ENCODE measurements around the gene RIN2.
"Not testable (repeated sequence)": the region's sequence is repeated elsewhere in the genome, so short reads cannot be mapped to it uniquely, and the experiment has no call there.

Gene RIN2

GRCh38 chr20:19750907-19751636 is 7.0 kb upstream of the RIN2 start:
- TF ChIP-seq CTCF (IDR thresholded peaks at IDR 0.05; ENCODE audit: low read depth, low read length) = no peak
- DNase-seq (ENCODE audit: low read depth in 2 of 2) = no peak
- no peak overlapping the region for H3K4me3 ChIP-seq (replicated peaks in 1 of 2; ENCODE audit: low read depth in 2 of 2, low read length in 2 of 2)

- H3K4me3 ChIP-seq (replicated peaks in 1 of 2; ENCODE audit: low read depth in 2 of 2, low read length in 2 of 2); DNase-seq (ENCODE audit: low read depth in 2 of 2): not testable (repeated sequence)
Measured at GRCh38 chr20:19754201-19754600, 3.9 kb upstream of the RIN2 start.

DNA sequence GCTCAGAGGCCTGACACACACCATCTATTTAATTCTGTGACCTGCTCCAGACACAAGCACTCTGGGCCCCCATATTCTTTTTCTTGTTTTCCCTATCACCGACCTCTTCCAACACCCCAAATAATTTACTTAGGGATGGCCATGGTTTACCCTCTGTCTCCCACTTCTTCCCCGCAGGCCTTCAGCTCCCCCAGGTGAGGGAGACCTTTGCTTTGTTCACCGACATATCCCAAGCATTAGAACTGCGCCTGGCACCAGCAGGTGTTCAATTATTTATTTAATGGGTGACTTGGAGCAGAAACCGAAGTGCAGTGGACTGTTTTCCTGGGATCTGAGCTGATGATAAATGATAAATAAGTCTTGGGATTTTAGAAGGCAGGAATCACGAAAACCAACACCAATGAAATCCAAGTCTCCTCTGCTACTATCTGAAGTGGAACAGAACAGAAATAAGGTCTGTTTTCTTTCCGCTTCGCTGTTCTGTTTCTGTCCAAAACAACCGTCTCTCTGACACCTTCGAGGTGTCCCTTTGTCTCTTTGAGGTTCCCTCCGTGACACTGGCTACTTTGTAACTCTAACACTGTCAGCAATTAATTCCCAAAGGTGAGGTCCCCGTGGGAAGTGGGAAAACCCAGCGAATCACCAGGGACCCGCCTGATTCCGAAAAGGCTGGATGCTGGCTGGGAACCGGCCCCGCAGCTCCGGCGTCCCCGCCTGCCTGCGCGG is 1.1 kb upstream of the RIN2 start:
- peak overlapping the region; percentile 84 to 90 for H3K4me3 ChIP-seq (replicated peaks in 1 of 2; ENCODE audit: low read depth in 2 of 2, low read length in 2 of 2)
- no peak for TF ChIP-seq CTCF (IDR thresholded peaks at IDR 0.05; ENCODE audit: low read depth, low read length)
- no peak for DNase-seq (ENCODE audit: low read depth in 2 of 2)

GRCh38 chr20:19757487-19758132 is 448 bp upstream of the RIN2 start:
- TF ChIP-seq CTCF (IDR thresholded peaks at IDR 0.05; ENCODE audit: low read depth, low read length) = no peak

GRCh38 chr20:19758501-19759331 is 658 bp downstream of the RIN2 start:
- DNase-seq (ENCODE audit: low read depth in 2 of 2) = peak; percentile 61 to 71
- TF ChIP-seq CTCF (IDR thresholded peaks at IDR 0.05; ENCODE audit: low read depth, low read length) = no peak
- peak overlapping the region; percentile 84 to 90 for H3K4me3 ChIP-seq (replicated peaks in 1 of 2; ENCODE audit: low read depth in 2 of 2, low read length in 2 of 2)

More at GRCh38 chr20:19757487-19758132, 448 bp upstream of the RIN2 start:
- peak; percentile 88 to 97 for DNase-seq (ENCODE audit: low read depth in 2 of 2)
- peak overlapping the region; percentile 84 to 90 for H3K4me3 ChIP-seq (replicated peaks in 1 of 2; ENCODE audit: low read depth in 2 of 2, low read length in 2 of 2)

- no peak for DNase-seq (ENCODE audit: low read depth in 2 of 2)
- no peak overlapping the region for H3K4me3 ChIP-seq (replicated peaks in 1 of 2; ENCODE audit: low read depth in 2 of 2, low read length in 2 of 2)
- TF ChIP-seq CTCF (IDR thresholded peaks at IDR 0.05; ENCODE audit: low read depth, low read length) = no peak
Measured at GRCh38 chr20:19760371-19760721, 2.3 kb downstream of the RIN2 start.

Measured in cardiac fibroblast (primary cell).